Measurements from ENCODE around the gene GDNF. TPM values are rescaled to one million over a fixed set of nuclear protein-coding genes. Genes with fewer than 3 reads are reported as not detected.
"Not testable (repeated sequence)": the region's sequence is repeated elsewhere in the genome, so short reads cannot be mapped to it uniquely, and the experiment has no call there.

The GDNF gene
- total and polyA plus RNA-seq, 5 donors, result 0.14 to 0.74 (median 0.41) TPM

DNA sequence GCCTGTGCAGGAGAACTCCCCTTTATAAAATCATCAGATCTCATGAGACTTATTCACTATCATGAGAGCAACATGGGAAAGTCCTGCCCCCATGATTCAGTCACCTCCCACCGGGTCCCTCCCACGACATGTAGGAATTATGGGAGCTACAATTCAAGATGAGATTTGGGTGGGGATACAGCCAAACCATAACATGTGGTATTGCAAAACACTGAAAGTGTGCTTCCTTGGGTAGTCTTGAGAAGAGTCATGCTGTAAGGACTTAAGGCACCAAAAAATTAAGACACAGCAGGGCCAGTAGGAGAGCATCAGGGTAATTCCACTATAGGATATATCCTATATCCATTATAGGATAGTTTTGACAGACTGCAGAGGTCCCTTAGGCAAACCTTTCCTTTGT lies 29.4 kb upstream of the GDNF start:
- ATAC-seq, result no peak
- intact Hi-C loops (cut with DNase I), result no loop called here
- WGBS, result 83% methylated on average over 2 of the region's 2 CpGs

DNA sequence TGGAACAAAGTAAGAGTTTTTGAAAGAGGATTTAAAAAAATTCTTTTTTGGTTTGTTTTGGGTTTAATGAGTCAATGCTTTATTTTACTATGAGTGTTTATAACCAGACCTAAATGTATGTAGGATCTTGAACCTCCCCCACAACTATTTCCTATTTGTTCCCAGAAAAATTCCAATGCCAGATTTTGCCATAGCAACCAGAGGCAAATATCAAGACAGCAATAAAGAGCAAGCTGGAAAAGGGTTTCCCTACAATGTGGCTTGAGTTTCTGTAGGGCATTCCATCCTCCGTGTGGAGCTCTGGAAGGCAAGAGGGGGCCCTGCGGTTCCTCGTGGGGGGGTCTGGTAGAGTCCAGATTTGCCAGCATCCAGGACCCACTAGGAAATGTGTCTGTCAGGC lies 27.8 kb upstream of the GDNF start:
- H3K4me3 ChIP-seq (ENCODE audit: low read length), result no peak overlapping the region
- H3K27ac ChIP-seq (ENCODE audit: low read length), result no peak overlapping the region
- no peaks in the 10 kb centered on the region for H3K9me3 ChIP-seq (ENCODE audit: control insufficient read depth, low read length)
- no peak for ATAC-seq
- H3K27me3 ChIP-seq (ENCODE audit: control insufficient read depth, insufficient read depth), result no peaks in the 10 kb centered on the region
- intact Hi-C loops (cut with DNase I), result no loop called here
- DNase-seq, result no peak
- no peaks in the 10 kb centered on the region for H3K4me1 ChIP-seq (ENCODE audit: control insufficient read depth, insufficient read depth, low read length)
- 57% methylated on average over 3 of the region's 3 CpGs for WGBS

More for the DNA sequence above, 29.4 kb upstream of the GDNF start:
- no peak for DNase-seq
- no peak overlapping the region for H3K4me3 ChIP-seq (ENCODE audit: low read length)
- no peaks in the 10 kb centered on the region for H3K4me1 ChIP-seq (ENCODE audit: control insufficient read depth, insufficient read depth, low read length)
- no peaks in the 10 kb centered on the region for H3K9me3 ChIP-seq (ENCODE audit: control insufficient read depth, low read length)
- H3K27ac ChIP-seq (ENCODE audit: low read length), result no peak overlapping the region
- H3K27me3 ChIP-seq (ENCODE audit: control insufficient read depth, insufficient read depth), result no peaks in the 10 kb centered on the region

DNA sequence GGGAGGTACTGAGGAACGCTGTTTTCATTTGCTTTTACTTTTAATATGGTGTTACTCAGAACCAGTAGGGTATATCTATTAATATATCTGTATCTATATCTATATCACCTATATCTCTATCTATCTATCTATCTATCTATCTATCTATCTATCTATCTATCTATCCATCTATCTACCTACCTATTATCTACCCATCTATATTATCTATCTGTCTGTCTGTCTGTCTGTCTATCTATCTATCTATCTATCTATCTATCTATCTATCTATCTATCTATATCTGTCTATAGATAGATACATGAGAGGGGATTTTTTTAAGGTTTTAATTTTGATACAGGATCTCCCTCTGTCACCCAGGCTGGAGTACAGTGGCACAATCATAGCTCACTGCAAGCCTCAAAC lies 23.1 kb upstream of the GDNF start:
- ATAC-seq; H3K9me3 ChIP-seq (ENCODE audit: control insufficient read depth, low read length); H3K27me3 ChIP-seq (ENCODE audit: control insufficient read depth, insufficient read depth); DNase-seq; H3K4me3 ChIP-seq (ENCODE audit: low read length); H3K4me1 ChIP-seq (ENCODE audit: control insufficient read depth, insufficient read depth, low read length); intact Hi-C loops (cut with DNase I); H3K27ac ChIP-seq (ENCODE audit: low read length): not testable (repeated sequence)
- 97% methylated on average over 1 of the region's 1 CpG for WGBS

DNA sequence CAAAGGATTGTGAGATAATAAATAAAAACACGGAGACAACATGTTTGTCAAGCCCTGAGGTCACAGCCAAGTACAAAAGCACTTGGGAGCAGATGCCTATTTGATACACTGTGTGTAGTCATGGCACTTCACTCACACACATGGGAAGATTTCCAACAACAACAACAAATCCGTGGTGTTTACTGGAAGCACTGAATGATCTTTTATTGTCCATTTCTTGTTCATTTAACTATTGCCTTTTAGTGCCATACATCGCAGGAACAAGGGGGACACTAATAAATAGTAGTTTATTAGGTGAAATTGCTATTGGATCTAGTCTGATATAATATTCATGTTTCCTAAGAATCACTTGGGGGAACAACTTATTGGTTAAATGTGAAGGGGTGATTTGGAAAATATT lies 20.4 kb upstream of the GDNF start:
- WGBS, result 39% methylated on average over 3 of the region's 3 CpGs
- no peak overlapping the region for H3K27ac ChIP-seq (ENCODE audit: low read length)
- H3K4me3 ChIP-seq (ENCODE audit: low read length), result no peak overlapping the region
- no peaks in the 10 kb centered on the region for H3K27me3 ChIP-seq (ENCODE audit: control insufficient read depth, insufficient read depth)
- DNase-seq (no peak), ATAC-seq (no peak)
- H3K9me3 ChIP-seq (ENCODE audit: control insufficient read depth, low read length), result no peaks in the 10 kb centered on the region
- no peaks in the 10 kb centered on the region for H3K4me1 ChIP-seq (ENCODE audit: control insufficient read depth, insufficient read depth, low read length)
- intact Hi-C loops (cut with DNase I), result no loop called here

DNA sequence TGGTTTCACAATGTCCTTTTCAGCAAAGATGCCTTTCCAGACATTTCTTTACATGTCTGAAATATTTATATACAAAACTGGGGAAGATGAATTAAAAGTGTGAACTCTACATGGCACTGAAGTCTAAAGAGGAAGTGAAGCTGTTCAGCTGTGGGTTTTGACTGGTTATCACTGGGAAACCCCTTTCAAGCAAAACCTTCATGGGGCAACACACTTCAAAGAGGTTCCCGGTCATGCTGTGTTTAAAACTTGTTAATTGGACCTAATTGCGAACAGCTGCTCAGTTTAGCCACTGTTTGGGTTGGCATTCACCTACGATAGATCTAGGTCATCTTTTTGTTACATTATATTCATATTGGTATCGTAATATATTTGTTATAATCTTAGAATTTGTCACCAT lies 20.0 kb upstream of the GDNF start:
- Histone ChIP-seq H3K9me3 (ENCODE audit: control insufficient read depth, low read length) (peaks cover 2% of the 10 kb centered on the region), H3K4me1 (ENCODE audit: control insufficient read depth, insufficient read depth, low read length) (no peaks in the 10 kb centered on the region), H3K27me3 (ENCODE audit: control insufficient read depth, insufficient read depth) (no peaks in the 10 kb centered on the region), H3K27ac (ENCODE audit: low read length) (no peak overlapping the region), H3K4me3 (ENCODE audit: low read length) (no peak overlapping the region)
- DNase-seq (no peak), ATAC-seq (no peak)
- WGBS, result 57% methylated on average over 4 of the region's 4 CpGs
- intact Hi-C loops (cut with DNase I), result no loop called here

DNA sequence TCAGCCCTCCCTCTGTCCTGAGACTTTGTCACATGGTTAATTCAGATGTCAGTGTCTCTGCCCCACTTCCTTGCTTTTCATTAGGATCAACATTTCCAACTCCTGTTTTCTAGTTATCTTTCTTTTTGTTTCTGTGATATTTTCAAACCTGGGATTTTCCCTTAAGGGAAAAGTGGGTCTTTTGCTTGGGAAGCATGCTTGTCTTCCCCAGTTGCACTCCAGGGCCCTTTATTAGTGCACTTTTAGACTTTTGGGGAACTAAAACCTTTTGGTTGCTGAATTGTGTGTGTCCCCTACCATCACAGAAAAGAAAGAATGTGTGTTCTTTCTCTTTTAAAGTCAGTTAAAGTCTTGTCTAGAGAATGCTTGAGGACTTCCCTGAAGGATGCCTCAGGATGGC lies 18.4 kb upstream of the GDNF start:
- H3K27me3 ChIP-seq (ENCODE audit: control insufficient read depth, insufficient read depth), result no peaks in the 10 kb centered on the region
- ATAC-seq (no peak), DNase-seq (no peak)
- peaks cover 2% of the 10 kb centered on the region for H3K9me3 ChIP-seq (ENCODE audit: control insufficient read depth, low read length)
- H3K4me1 ChIP-seq (ENCODE audit: control insufficient read depth, insufficient read depth, low read length), result no peaks in the 10 kb centered on the region
- no peak overlapping the region for H3K27ac ChIP-seq (ENCODE audit: low read length)
- intact Hi-C loops (cut with DNase I), result no loop called here
- no peak overlapping the region for H3K4me3 ChIP-seq (ENCODE audit: low read length)

DNA sequence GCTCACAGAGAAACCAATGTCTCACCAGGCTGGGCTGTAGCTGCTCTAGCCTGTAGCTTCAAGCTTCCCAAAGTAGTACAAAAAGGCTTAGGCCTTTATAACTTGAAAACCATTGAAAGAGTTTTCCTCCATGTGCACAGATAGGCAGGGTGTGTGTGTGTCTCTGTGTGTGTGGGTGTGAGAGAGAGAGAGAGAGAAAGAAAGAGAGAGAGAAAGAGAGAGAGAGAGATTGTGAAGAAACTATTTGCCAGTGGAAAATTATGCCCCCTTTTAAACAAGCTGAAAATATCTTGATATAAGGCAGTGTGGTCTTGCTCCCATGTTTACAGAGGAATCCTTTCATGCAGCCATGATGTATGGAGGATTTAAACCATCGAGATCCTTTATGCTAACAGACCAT lies 17.9 kb upstream of the GDNF start:
- no peak overlapping the region for H3K27ac ChIP-seq (ENCODE audit: low read length)
- no peak overlapping the region for H3K4me3 ChIP-seq (ENCODE audit: low read length)
- DNase-seq (no peak), ATAC-seq (no peak)
- no peaks in the 10 kb centered on the region for H3K27me3 ChIP-seq (ENCODE audit: control insufficient read depth, insufficient read depth)
- H3K4me1 ChIP-seq (ENCODE audit: control insufficient read depth, insufficient read depth, low read length), result no peaks in the 10 kb centered on the region
- 72% methylated on average over 1 of the region's 1 CpG for WGBS
- peaks cover 2% of the 10 kb centered on the region for H3K9me3 ChIP-seq (ENCODE audit: control insufficient read depth, low read length)
- intact Hi-C loops (cut with DNase I), result no loop called here

DNA sequence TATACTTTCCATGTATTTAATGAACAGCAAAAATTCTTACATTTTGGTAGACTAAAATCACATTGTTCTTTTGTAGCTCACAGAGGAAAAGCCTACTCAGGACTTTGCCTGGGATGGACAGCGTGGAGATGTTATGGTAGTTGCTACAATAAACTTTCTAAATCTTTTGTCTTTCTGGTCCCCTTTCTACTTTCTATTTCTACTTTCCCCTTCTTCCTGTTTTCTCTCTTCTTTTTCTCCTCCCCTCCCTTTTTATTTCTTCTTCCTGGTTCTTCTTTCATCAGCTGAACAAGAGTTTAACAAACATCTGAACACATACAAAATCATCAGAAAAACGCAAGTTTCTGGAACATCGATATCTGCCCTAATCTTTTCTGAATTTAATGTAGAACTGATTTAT lies 15.6 kb upstream of the GDNF start:
- no peak overlapping the region for H3K27ac ChIP-seq (ENCODE audit: low read length)
- H3K4me1 ChIP-seq (ENCODE audit: control insufficient read depth, insufficient read depth, low read length), result no peaks in the 10 kb centered on the region
- peaks cover 2% of the 10 kb centered on the region for H3K9me3 ChIP-seq (ENCODE audit: control insufficient read depth, low read length)
- no peak for ATAC-seq
- no peak overlapping the region for H3K4me3 ChIP-seq (ENCODE audit: low read length)
- no peaks in the 10 kb centered on the region for H3K27me3 ChIP-seq (ENCODE audit: control insufficient read depth, insufficient read depth)
- DNase-seq, result no peak
- intact Hi-C loops (cut with DNase I), result no loop called here
- WGBS, result 97% methylated on average over 3 of the region's 3 CpGs

DNA sequence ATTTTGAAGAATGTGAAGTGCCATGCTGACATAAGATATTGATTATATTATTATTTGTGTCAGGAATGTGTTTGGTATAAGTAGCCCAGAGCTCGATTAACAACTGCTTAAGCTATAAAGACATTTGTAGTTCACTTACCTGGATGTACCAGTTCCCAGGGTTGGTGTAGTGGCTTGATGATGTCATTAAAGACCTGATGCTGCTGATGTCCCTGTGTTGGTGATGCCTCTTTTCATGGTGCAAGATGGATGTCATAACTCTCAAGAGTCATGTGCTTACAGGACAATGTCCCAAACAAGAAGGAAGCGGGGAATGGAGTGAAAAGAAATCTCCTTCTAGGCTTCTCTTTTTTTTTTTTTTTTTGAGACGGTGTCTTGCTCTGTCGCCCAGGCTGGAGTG lies 11.5 kb upstream of the GDNF start:
- WGBS, result 94% methylated on average over 4 of the region's 4 CpGs
- H3K4me1 ChIP-seq (ENCODE audit: control insufficient read depth, insufficient read depth, low read length), result no peaks in the 10 kb centered on the region
- ATAC-seq (no peak), DNase-seq (no peak)
- no peak overlapping the region for H3K27ac ChIP-seq (ENCODE audit: low read length)
- intact Hi-C loops (cut with DNase I), result no loop called here
- no peak overlapping the region for H3K4me3 ChIP-seq (ENCODE audit: low read length)
- peaks cover 4% of the 10 kb centered on the region for H3K9me3 ChIP-seq (ENCODE audit: control insufficient read depth, low read length)
- no peaks in the 10 kb centered on the region for H3K27me3 ChIP-seq (ENCODE audit: control insufficient read depth, insufficient read depth)

DNA sequence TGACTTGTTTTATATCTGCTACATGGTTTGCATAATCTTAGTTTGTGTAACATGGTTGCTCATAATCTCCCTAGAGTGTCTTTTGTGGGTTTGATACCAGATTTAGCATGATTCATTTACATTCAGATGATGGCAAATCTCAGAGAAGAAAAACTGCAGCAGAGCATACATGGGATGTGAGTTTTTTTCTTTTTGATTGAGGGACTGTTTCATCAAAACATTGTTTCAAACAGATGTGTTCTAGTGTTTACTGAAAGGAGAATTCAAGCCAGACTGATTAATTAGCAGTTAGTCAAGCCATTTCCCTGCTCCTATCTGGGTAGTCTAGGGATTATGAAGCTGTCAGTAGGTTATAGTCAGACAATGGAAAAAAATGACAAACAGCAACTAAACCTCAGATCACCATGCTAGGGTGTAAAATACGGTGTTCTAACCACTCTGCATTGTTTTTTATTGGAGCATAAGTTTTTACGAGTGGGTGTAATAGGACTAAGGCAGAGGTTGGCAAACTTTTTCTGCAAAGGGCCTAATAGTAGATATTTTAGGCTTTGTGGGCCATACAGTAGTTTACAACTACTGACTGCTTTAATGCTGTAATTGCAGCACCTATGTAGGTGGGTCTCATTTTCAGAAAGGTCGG lies 10.5 kb upstream of the GDNF start:
- WGBS, result 72% methylated on average over 3 of the region's 3 CpGs
- no peak overlapping the region for H3K27ac ChIP-seq (ENCODE audit: low read length)
- no peak for DNase-seq
- intact Hi-C loops (cut with DNase I), result no loop called here
- H3K4me3 ChIP-seq (ENCODE audit: low read length), result no peak overlapping the region
- H3K27me3 ChIP-seq (ENCODE audit: control insufficient read depth, insufficient read depth), result no peaks in the 10 kb centered on the region
- no peak for ATAC-seq
- peaks cover 4% of the 10 kb centered on the region for H3K9me3 ChIP-seq (ENCODE audit: control insufficient read depth, low read length)
- H3K4me1 ChIP-seq (ENCODE audit: control insufficient read depth, insufficient read depth, low read length), result no peaks in the 10 kb centered on the region

DNA sequence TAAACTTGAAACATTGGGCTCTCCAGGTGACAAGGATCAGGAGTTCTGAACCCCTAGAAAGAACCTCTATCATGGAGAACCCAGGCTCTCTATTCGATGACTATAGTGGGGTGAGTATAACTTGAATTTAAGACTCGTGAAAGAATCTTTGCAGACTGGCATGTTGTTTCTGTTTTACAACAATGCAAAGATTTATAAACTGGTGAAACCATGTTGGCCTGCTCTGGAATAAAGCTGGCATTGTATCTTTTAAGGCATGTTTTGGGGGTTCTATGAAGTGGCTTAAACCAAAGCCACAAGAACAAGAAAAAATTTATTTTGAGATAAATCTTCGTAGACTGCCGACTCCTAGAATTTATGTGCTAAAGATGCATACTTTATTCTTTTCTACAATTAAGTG lies 9.8 kb upstream of the GDNF start:
- no peak for DNase-seq
- no peak for ATAC-seq
- no peak overlapping the region for H3K27ac ChIP-seq (ENCODE audit: low read length)
- 89% methylated on average over 4 of the region's 4 CpGs for WGBS
- no peaks in the 10 kb centered on the region for H3K4me1 ChIP-seq (ENCODE audit: control insufficient read depth, insufficient read depth, low read length)
- intact Hi-C loops (cut with DNase I), result no loop called here
- no peaks in the 10 kb centered on the region for H3K27me3 ChIP-seq (ENCODE audit: control insufficient read depth, insufficient read depth)
- peaks cover 2% of the 10 kb centered on the region for H3K9me3 ChIP-seq (ENCODE audit: control insufficient read depth, low read length)
- H3K4me3 ChIP-seq (ENCODE audit: low read length), result no peak overlapping the region

DNA sequence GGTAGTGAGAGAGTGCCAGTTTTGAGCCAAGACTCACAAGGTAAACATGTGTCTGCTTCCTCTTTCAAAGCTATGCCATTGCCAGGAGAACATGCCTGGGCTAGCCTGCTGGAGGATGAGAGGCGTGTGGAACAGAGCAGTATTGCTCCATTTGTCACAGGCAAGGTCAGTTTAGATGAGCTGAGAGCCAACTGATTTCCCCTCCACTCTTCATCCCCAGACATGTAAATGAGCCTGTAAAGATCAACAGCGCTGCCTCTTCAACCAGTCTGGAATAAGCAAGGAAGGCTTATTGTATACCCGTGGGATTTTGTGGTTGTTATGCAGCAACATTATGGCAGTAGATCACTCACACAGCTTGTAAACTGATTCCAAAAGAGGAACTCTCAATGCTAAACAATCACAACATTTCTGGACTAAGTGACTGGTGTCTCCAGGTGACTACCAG lies 8.2 kb upstream of the GDNF start:
- Histone ChIP-seq H3K4me1 (ENCODE audit: control insufficient read depth, insufficient read depth, low read length) (no peaks in the 10 kb centered on the region), H3K4me3 (ENCODE audit: low read length) (no peak overlapping the region), H3K27ac (ENCODE audit: low read length) (no peak overlapping the region), H3K9me3 (ENCODE audit: control insufficient read depth, low read length) (peaks cover 2% of the 10 kb centered on the region), H3K27me3 (ENCODE audit: control insufficient read depth, insufficient read depth) (no peaks in the 10 kb centered on the region)
- DNase-seq, result no peak
- ATAC-seq, result no peak
- 59% methylated on average over 3 of the region's 3 CpGs for whole genome bisulfite sequencing
- intact Hi-C loops (cut with DNase I), result no loop called here

All from right cardiac atrium (tissue), 5 donors.